ENCODE data around the gene LIG1. TPM values are rescaled to one million over a fixed set of nuclear protein-coding genes. Genes with fewer than 3 reads are reported as not detected.

LIG1 gene
- total and polyA plus RNA-seq, 8 donors, result 26.7 to 72.1 (median 61.9) TPM

GRCh38 chr19:48210005-48210404 is 39.9 kb upstream of the LIG1 start:
- Histone ChIP-seq H3K36me3 (peaks cover 0 to 48% of the 10 kb centered on the region in 2 donors), H3K27me3 (no peaks in the 10 kb centered on the region), H3K4me3 (no peak overlapping the region), H3K9me3 (no peaks in the 10 kb centered on the region), H3K4me1 (peaks cover 0 to 4% of the 10 kb centered on the region in 2 donors), H3K27ac (peak overlapping the region in 1 of 2 donors; percentile 33)
- intact Hi-C loops (cut with DNase I), result no loop called here
- DNase-seq (no peak), ATAC-seq (no peak)
- no peak for TF ChIP-seq CTCF (IDR thresholded peaks at IDR 0.05)

GRCh38 chr19:48206397-48207093 is 36.4 kb upstream of the LIG1 start:
- no peak for TF ChIP-seq CTCF (IDR thresholded peaks at IDR 0.05)
- Histone ChIP-seq H3K36me3 (peaks cover 0 to 13% of the 10 kb centered on the region in 2 donors), H3K9me3 (no peaks in the 10 kb centered on the region), H3K4me3 (no peak overlapping the region), H3K27me3 (no peaks in the 10 kb centered on the region), H3K27ac (peak overlapping the region in 1 of 2 donors; percentile 63), H3K4me1 (peaks cover 11 to 13% of the 10 kb centered on the region in 2 donors)
- DNase-seq (peak in 2 of 4 donors; percentile 72 to 78), ATAC-seq (peak; percentile 42)
- intact Hi-C loops (cut with DNase I), result no loop called here

GRCh38 chr19:48203794-48204628 is 33.9 kb upstream of the LIG1 start:
- intact Hi-C loops (cut with DNase I), result no loop called here
- peak overlapping the region; percentile 58 to 82 for H3K27ac ChIP-seq
- no peaks in the 10 kb centered on the region for H3K9me3 ChIP-seq
- peak overlapping the region; percentile 53 to 69 for H3K4me3 ChIP-seq
- TF ChIP-seq CTCF (IDR thresholded peaks at IDR 0.05), result no peak
- H3K27me3 ChIP-seq, result no peaks in the 10 kb centered on the region
- DNase-seq, result peak; percentile 93 to 97 (median 94)
- peaks cover 11 to 13% of the 10 kb centered on the region in 2 donors for H3K4me1 ChIP-seq
- H3K36me3 ChIP-seq, result no peaks in the 10 kb centered on the region
- peak; percentile 99 for ATAC-seq

GRCh38 chr19:48203222-48203793 is 33.2 kb upstream of the LIG1 start:
- intact Hi-C loops (cut with DNase I), result no loop called here
- no peak for TF ChIP-seq CTCF (IDR thresholded peaks at IDR 0.05)
- H3K27ac ChIP-seq, result peak overlapping the region; percentile 58 to 82
- ATAC-seq, result no peak
- DNase-seq, result no peak
- H3K9me3 ChIP-seq, result no peaks in the 10 kb centered on the region
- peaks cover 11 to 13% of the 10 kb centered on the region in 2 donors for H3K4me1 ChIP-seq
- no peaks in the 10 kb centered on the region for H3K27me3 ChIP-seq
- H3K4me3 ChIP-seq, result peak overlapping the region; percentile 53 to 69
- H3K36me3 ChIP-seq, result no peaks in the 10 kb centered on the region
